Tibial artery (tissue), 4 donors: Measurements from ENCODE around the gene PLA2G10.
"Not testable (repeated sequence)": the region's sequence is repeated elsewhere in the genome, so short reads cannot be mapped to it uniquely, and the experiment has no call there.

Experiments
- DNase-seq, 2 donors: peaks; one replicate each; pipeline ENCODE4 v3.0.0-alpha.2; 2019
- H3K27ac ChIP-seq, 2 donors: fragments of 200-600 bp; sonication (generic) in 1 of 2; 1 replicate in 1 of 2; 2 replicates in 1 of 2; pipeline ENCODE4 v1.5.1; 2018 to 2019; ENCODE audit warnings: mild to moderate bottlenecking in 1 of 2
- H3K27me3 ChIP-seq, 2 donors: fragments of 200-600 bp; sonication (generic) in 1 of 2; one replicate each; pipeline versions ENCODE4 v1.5.1 to v1.6.0; 2016 to 2019
- H3K36me3 ChIP-seq, 3 donors: fragments of 200-600 bp; sonication (generic) in 2 of 3; one replicate each; pipeline ENCODE4 v1.5.1; 2016 to 2019; ENCODE audit warnings: mild to moderate bottlenecking in 2 of 3
- H3K4me1 ChIP-seq, 4 donors: fragments of 200-600 bp; sonication (generic) in 2 of 4; 1 replicate in 3 of 4; 2 replicates in 1 of 4; pipeline ENCODE4 v1.5.1; 2016 to 2019
- H3K4me3 ChIP-seq, 2 donors: fragments of 200-600 bp; sonication (generic) in 1 of 2; 1 replicate in 1 of 2; 2 replicates in 1 of 2; pipeline ENCODE4 v1.5.1; 2018 to 2019; ENCODE audit warnings: mild to moderate bottlenecking in 2 of 2
- H3K9me3 ChIP-seq, 3 donors: fragments of 200-600 bp; sonication (generic) in 1 of 3; one replicate each; pipeline ENCODE4 v1.5.1; 2016 to 2019
- CTCF ChIP-seq, 2 experiments: fragments of 200-600 bp in 1 of 2; fragments of 450-650 bp in 1 of 2; IDR thresholded peaks; one replicate each; pipeline ENCODE4 v1.5.1; 2017 to 2019; ENCODE audit warnings: antibody characterized with exemption in 2 of 2, mild to moderate bottlenecking in 1 of 2, moderate library complexity in 1 of 2
- intact Hi-C: fragments of 100-400 bp; cut with DNase I; formaldehyde crosslinking; loops from one replicate; pipeline ENCODE4 v1.15.0; 2023; ENCODE audit warnings: low total_unique reads

PLA2G10 gene

GRCh38 chr16:14652726-14653125 is 41.4 kb downstream of the PLA2G10 start:
- intact Hi-C loops, result no loop called here
- no peaks in the 10 kb centered on the region for H3K9me3 ChIP-seq
- TF ChIP-seq CTCF (IDR thresholded peaks at IDR 0.05), result no peak
- H3K36me3 ChIP-seq, result peaks cover 81 to 95% (median 82%) of the 10 kb centered on the region in 3 donors
- no peaks in the 10 kb centered on the region for H3K27me3 ChIP-seq
- no peak for DNase-seq
- H3K4me1 ChIP-seq, result no peaks in the 10 kb centered on the region
- no peak overlapping the region for H3K4me3 ChIP-seq
- H3K27ac ChIP-seq, result no peak overlapping the region

GRCh38 chr16:14650629-14651028 is 43.5 kb downstream of the PLA2G10 start:
- Histone ChIP-seq H3K9me3 (no peaks in the 10 kb centered on the region), H3K36me3 (peaks cover 81 to 95% (median 82%) of the 10 kb centered on the region in 3 donors), H3K27me3 (no peaks in the 10 kb centered on the region), H3K4me3 (no peak overlapping the region), H3K4me1 (no peaks in the 10 kb centered on the region), H3K27ac (no peak overlapping the region)
- DNase-seq, result no peak
- no peak for TF ChIP-seq CTCF (IDR thresholded peaks at IDR 0.05)
- intact Hi-C loops, result no loop called here

- Histone ChIP-seq H3K36me3 (peaks cover 85 to 95% (median 86%) of the 10 kb centered on the region in 3 donors), H3K4me1 (no peaks in the 10 kb centered on the region), H3K9me3 (no peaks in the 10 kb centered on the region), H3K27ac (no peak overlapping the region), H3K4me3 (no peak overlapping the region), H3K27me3 (no peaks in the 10 kb centered on the region)
- intact Hi-C loops, result no loop called here
- no peak for DNase-seq
- no peak for TF ChIP-seq CTCF (IDR thresholded peaks at IDR 0.05)
Observed at GRCh38 chr16:14649816-14650215, 44.3 kb downstream of the PLA2G10 start.

- Histone ChIP-seq H3K9me3 (no peaks in the 10 kb centered on the region), H3K27ac (no peak overlapping the region), H3K27me3 (no peaks in the 10 kb centered on the region), H3K36me3 (peaks cover 28 to 52% (median 38%) of the 10 kb centered on the region in 3 donors), H3K4me3 (no peak overlapping the region), H3K4me1 (no peaks in the 10 kb centered on the region)
- no peak for TF ChIP-seq CTCF (IDR thresholded peaks at IDR 0.05)
- intact Hi-C loops, result no loop called here
- no peak for DNase-seq
Observed at GRCh38 chr16:14641926-14642325, 52.2 kb downstream of the PLA2G10 start.

GRCh38 chr16:14641206-14641605 is 52.9 kb downstream of the PLA2G10 start:
- no peak overlapping the region for H3K27ac ChIP-seq
- no peak for DNase-seq
- H3K4me1 ChIP-seq, result peaks cover 0 to 5% (median 2%) of the 10 kb centered on the region in 4 donors
- no peak for TF ChIP-seq CTCF (IDR thresholded peaks at IDR 0.05)
- H3K27me3 ChIP-seq, result no peaks in the 10 kb centered on the region
- no peak overlapping the region for H3K4me3 ChIP-seq
- intact Hi-C loops, result no loop called here
- peaks cover 22 to 44% (median 31%) of the 10 kb centered on the region in 3 donors for H3K36me3 ChIP-seq
- H3K9me3 ChIP-seq, result no peaks in the 10 kb centered on the region

GRCh38 chr16:14640538-14640937 is 53.6 kb downstream of the PLA2G10 start:
- no peak for TF ChIP-seq CTCF (IDR thresholded peaks at IDR 0.05)
- intact Hi-C loops, result no loop called here
- DNase-seq, result no peak
- H3K27me3 ChIP-seq, result no peaks in the 10 kb centered on the region
- peaks cover 15 to 38% (median 24%) of the 10 kb centered on the region in 3 donors for H3K36me3 ChIP-seq
- H3K27ac ChIP-seq, result no peak overlapping the region
- no peak overlapping the region for H3K4me3 ChIP-seq
- peaks cover 0 to 12% (median 5%) of the 10 kb centered on the region in 4 donors for H3K4me1 ChIP-seq
- H3K9me3 ChIP-seq, result no peaks in the 10 kb centered on the region

GRCh38 chr16:14636951-14637240 is 57.2 kb downstream of the PLA2G10 start:
- H3K9me3 ChIP-seq, H3K27me3 ChIP-seq, intact Hi-C loops, H3K27ac ChIP-seq, H3K4me3 ChIP-seq, DNase-seq: not testable (repeated sequence)
- Histone ChIP-seq H3K36me3 (peaks cover 0 to 23% (median 10%) of the 10 kb centered on the region in 3 donors), H3K4me1 (peaks cover 0 to 38% (median 25%) of the 10 kb centered on the region in 4 donors)

GRCh38 chr16:14636179-14636950 is 57.7 kb downstream of the PLA2G10 start:
- H3K27me3 ChIP-seq, DNase-seq, H3K9me3 ChIP-seq, H3K27ac ChIP-seq, H3K4me3 ChIP-seq, intact Hi-C loops: not testable (repeated sequence)
- Histone ChIP-seq H3K36me3 (peaks cover 0 to 23% (median 10%) of the 10 kb centered on the region in 3 donors), H3K4me1 (peaks cover 0 to 41% (median 28%) of the 10 kb centered on the region in 4 donors)
